H1 (cell line): ENCODE data around the gene POU2F1. TPM values are rescaled to one million over a fixed set of nuclear protein-coding genes. Genes with fewer than 3 reads are reported as not detected.

Source experiments
- CTCF ChIA-PET: fragments of 300-600 bp; sonication (Branson Sonifier 250); formaldehyde crosslinking; loops from one replicate; lab custom pipeline; 2021; ENCODE audit not compliant: partially characterized antibody; lab: Charles Lee
- POLR2A ChIA-PET: fragments of 300-600 bp; sonication (Branson Sonifier 250); formaldehyde crosslinking; loops from one replicate; lab custom pipeline; 2021; ENCODE audit warnings: inconsistent platforms; ENCODE audit not compliant: partially characterized antibody; lab: Charles Lee
- DNase-seq, 2 experiments: peaks; one replicate each; pipeline versions ENCODE4 v3.0.0 to v3.0.0-alpha.2; 2010 to 2022; ENCODE audit warnings: low spot score in 2 of 2, low read depth in 1 of 2, mixed read lengths in 1 of 2
- FAIRE-seq: peaks from 2 replicates; lab custom pipeline; 2011; peaks lifted over from hg19 to GRCh38; lab: Jason Lieb, UNC
- H2AFZ ChIP-seq: 2 replicates; pipeline ENCODE4 v1.8.1; 2012; ENCODE audit warnings: low read length, inconsistent platforms
- H2AK5ac ChIP-seq: 2 replicates; pipeline ENCODE4 v1.6.1; 2013; ENCODE audit warnings: low read depth, low read length
- H2BK120ac ChIP-seq: replicated peaks from 2 replicates; pipeline ENCODE3; 2013; ENCODE audit warnings: low read depth, low read length, inconsistent platforms
- H2BK12ac ChIP-seq: 2 replicates; pipeline ENCODE4 v1.6.1; 2013; ENCODE audit warnings: low read depth, low read length
- H2BK15ac ChIP-seq: 2 replicates; pipeline ENCODE4 v1.6.1; 2013; ENCODE audit warnings: low read length
- H2BK20ac ChIP-seq: 2 replicates; pipeline ENCODE4 v1.6.1; 2013; ENCODE audit warnings: low read length
- H2BK5ac ChIP-seq: 2 replicates; pipeline ENCODE4 v1.6.1; 2013; ENCODE audit warnings: low read depth, low read length
- H3K14ac ChIP-seq: 2 replicates; pipeline ENCODE4 v1.6.1; 2013; ENCODE audit warnings: inconsistent platforms; ENCODE audit not compliant: insufficient read length
- H3K18ac ChIP-seq: 2 replicates; pipeline ENCODE4 v1.6.1; 2013; ENCODE audit warnings: low read length; ENCODE audit errors: extremely low read depth
- H3K23ac ChIP-seq: 2 replicates; pipeline ENCODE4 v1.6.1; 2013; ENCODE audit warnings: inconsistent platforms; ENCODE audit not compliant: insufficient read length
- H3K23me2 ChIP-seq: 2 replicates; pipeline ENCODE4 v1.6.1; 2013; ENCODE audit warnings: low read depth, low read length
- H3K27ac ChIP-seq: 2 replicates; pipeline ENCODE4 v1.6.1; 2011; ENCODE audit warnings: low read depth, low read length, inconsistent platforms
- H3K27me3 ChIP-seq, 4 experiments: replicated peaks in 1 of 4; 1 replicate in 1 of 4; 2 replicates in 3 of 4; pipeline versions ENCODE4 v1.6.1 to v1.8.1; 2011 to 2013; ENCODE audit warnings: low read length in 3 of 4, mild to moderate bottlenecking in 3 of 4, inconsistent platforms in 2 of 4, mixed read lengths in 2 of 4, moderate library complexity in 1 of 4; ENCODE audit not compliant: control insufficient read depth in 3 of 4, insufficient read depth in 3 of 4; ENCODE audit errors: extremely low read depth in 1 of 4
- H3K36me3 ChIP-seq, 4 experiments: 2 replicates each; pipeline versions ENCODE4 v1.6.1 to v1.8.1; 2011 to 2013; ENCODE audit warnings: mild to moderate bottlenecking in 4 of 4, low read length in 3 of 4, moderate library complexity in 2 of 4, control low read depth in 1 of 4, inconsistent platforms in 1 of 4; ENCODE audit not compliant: insufficient read depth in 4 of 4, control insufficient read depth in 2 of 4
- H3K4ac ChIP-seq: replicated peaks from 2 replicates; pipeline ENCODE3; 2013; ENCODE audit warnings: low read length, low read depth, mixed read lengths, inconsistent platforms; ENCODE audit not compliant: insufficient read length
- H3K4me1 ChIP-seq, 4 experiments: replicated peaks in 1 of 4; 1 replicate in 1 of 4; 2 replicates in 3 of 4; pipeline versions ENCODE4 v1.6.1 to v1.8.1; 2011 to 2013; ENCODE audit warnings: low read length in 3 of 4, inconsistent platforms in 2 of 4, mixed read lengths in 1 of 4; ENCODE audit not compliant: insufficient read depth in 4 of 4, control insufficient read depth in 3 of 4
- H3K4me2 ChIP-seq, 2 experiments: 2 replicates each; pipeline versions ENCODE4 v1.6.1 to v1.8.1; 2011 to 2013; ENCODE audit warnings: low read depth in 2 of 2, low read length in 2 of 2, control low read depth in 1 of 2, inconsistent platforms in 1 of 2, mild to moderate bottlenecking in 1 of 2; ENCODE audit not compliant: insufficient read depth in 1 of 2
- H3K4me3 ChIP-seq, 4 experiments: fragments of 200-600, 300-600 bp in 1 of 4; sonication (generic), shearing (Covaris generic), sonication (Bioruptor Twin) in 1 of 4; 2 replicates each; pipeline versions ENCODE4 v1.5.1 to v1.8.1; 2011 to 2016; ENCODE audit warnings: low read length in 4 of 4, low read depth in 3 of 4, control low read depth in 2 of 4, inconsistent platforms in 2 of 4, mild to moderate bottlenecking in 2 of 4, mixed read lengths in 1 of 4, moderate library complexity in 1 of 4; ENCODE audit not compliant: insufficient read depth in 2 of 4; ENCODE audit errors: extremely low read depth in 1 of 4
- H3K56ac ChIP-seq: replicated peaks from 2 replicates; pipeline ENCODE3; 2013; ENCODE audit warnings: low read depth, mild to moderate bottlenecking, mixed read lengths, low read length, inconsistent platforms; ENCODE audit not compliant: insufficient read length
- H3K79me1 ChIP-seq: 2 replicates; pipeline ENCODE4 v1.6.1; 2013; ENCODE audit warnings: low read depth, low read length, control low read depth
- H3K79me2 ChIP-seq, 2 experiments: 2 replicates each; pipeline versions ENCODE4 v1.6.1 to v1.8.1; 2012 to 2013; ENCODE audit warnings: low read length in 2 of 2, mild to moderate bottlenecking in 2 of 2, inconsistent platforms in 1 of 2; ENCODE audit not compliant: insufficient read depth in 2 of 2, control insufficient read depth in 1 of 2
- H3K9ac ChIP-seq, 4 experiments: replicated peaks in 1 of 4; 1 replicate in 1 of 4; 2 replicates in 3 of 4; pipeline versions ENCODE4 v1.6.1 to v1.8.1; 2011 to 2013; ENCODE audit warnings: low read depth in 3 of 4, low read length in 3 of 4, control low read depth in 2 of 4, mild to moderate bottlenecking in 2 of 4, moderate library complexity in 2 of 4, inconsistent platforms in 1 of 4; ENCODE audit errors: extremely low read depth in 1 of 4
- H3K9me3 ChIP-seq, 2 experiments: 2 replicates each; pipeline versions ENCODE4 v1.6.1 to v1.8.1; 2012 to 2013; ENCODE audit warnings: mild to moderate bottlenecking in 2 of 2, moderate library complexity in 2 of 2, control low read depth in 1 of 2, inconsistent platforms in 1 of 2, low read depth in 1 of 2, low read length in 1 of 2, mixed read lengths in 1 of 2; ENCODE audit not compliant: insufficient read depth in 2 of 2
- H4K20me1 ChIP-seq, 2 experiments: replicated peaks in 1 of 2; 2 replicates each; pipeline versions ENCODE3 to v1.8.1; 2011 to 2013; ENCODE audit warnings: inconsistent platforms in 2 of 2, low read length in 2 of 2, mild to moderate bottlenecking in 1 of 2; ENCODE audit not compliant: insufficient read depth in 2 of 2, control insufficient read depth in 1 of 2
- H4K5ac ChIP-seq: 2 replicates; pipeline ENCODE4 v1.6.1; 2013; ENCODE audit warnings: low read length, low read depth, mixed read lengths, inconsistent platforms; ENCODE audit not compliant: insufficient read length
- H4K8ac ChIP-seq: 2 replicates; pipeline ENCODE4 v1.8.0; 2013; ENCODE audit warnings: mild to moderate bottlenecking, moderate library complexity, low read length, inconsistent platforms; ENCODE audit not compliant: insufficient read depth; ENCODE audit errors: extremely low read depth
- H4K91ac ChIP-seq: replicated peaks from 2 replicates; pipeline ENCODE3; 2013; ENCODE audit warnings: low read length, mixed read lengths, inconsistent platforms; ENCODE audit not compliant: insufficient read length
- MAX ChIP-seq: IDR thresholded peaks from 2 replicates; pipeline ENCODE4 v1.6.1; 2012; ENCODE audit warnings: inconsistent platforms
- RAD21 ChIP-seq, 2 experiments: IDR thresholded peaks in 1 of 2; conservative IDR thresholded peaks in 1 of 2; 2 replicates each; pipeline ENCODE4 v1.6.1; 2011; ENCODE audit warnings: low read depth in 2 of 2, low read length in 2 of 2, improper control_type of control experiment in 1 of 2, inconsistent platforms in 1 of 2, mild to moderate bottlenecking in 1 of 2, moderate library complexity in 1 of 2
- polyA plus RNA-seq, 7 experiments: library from polyadenylated mRNA; depleted of rRNA in 3 of 7; stranded (reverse) in 5 of 7; unstranded in 2 of 7; fragments of >200 nt in 5 of 7; fragments of 200-250 nt in 2 of 7; gene quantifications; 1 replicate in 5 of 7; 2 replicates in 1 of 7; 4 replicates in 1 of 7; pipeline versions ENCODE4 v1.2.1 to v1.2.3, GENCODE V29; 2011 to 2013; ENCODE audit warnings: missing spikeins in 2 of 7, mixed read lengths in 2 of 7
- total RNA-seq: library from RNA; stranded (reverse); fragmentation: NEBNext Ultra II Directional; extraction: Animal tissue kit (Norgen Biotek cat#: 25700); gene quantifications from 2 replicates; pipeline ENCODE4 v1.2.1, GENCODE V29; 2021

Gene POU2F1
- total and polyA plus RNA-seq, 2 of the 8 experiments (the other 6 are each of a cell fraction or from before 2014, with no cell fraction given): 37.0 to 57.2 TPM

GRCh38 chr1:167266965-167267364, 46.3 kb downstream of the POU2F1 start:
- Histone ChIP-seq H2AFZ (no peak overlapping the region), H4K20me1 (peaks cover 3 to 15% of the 10 kb centered on the region in 2 experiments), H3K4me2 (no peak overlapping the region)
- TF ChIP-seq MAX (no peak), RAD21 (IDR thresholded peaks at IDR 0.05 in 1 of 2, conservative IDR thresholded peaks at IDR 0.05 in 1 of 2; ENCODE audit: low read depth in 2 of 2, low read length in 2 of 2) (no peak)
- TF ChIP-seq, all 59 proteins: peak for 0
- Histone ChIP-seq H3K27me3 (no peaks in the 10 kb centered on the region), H3K27ac (no peak overlapping the region), H2BK120ac (no peak overlapping the region), H2BK15ac (no peak overlapping the region), H3K18ac (no peak overlapping the region), H3K4me3 (no peak overlapping the region), H4K8ac (no peak overlapping the region), H4K5ac (no peak overlapping the region), H2BK12ac (no peak overlapping the region), H3K14ac (no peak overlapping the region), H3K79me2 (peaks cover 3 to 95% of the 10 kb centered on the region in 2 experiments; a peak in 3 of 4 replicates), H3K79me1 (peaks cover 3% of the 10 kb centered on the region; the same call in 1 of the 2 replicates), H3K4ac (no peak overlapping the region), H2AK5ac (no peak overlapping the region), H3K4me1 (peaks cover 0 to 14% (median 9%) of the 10 kb centered on the region in 4 experiments; a peak in 4 of 7 replicates), H2BK20ac (no peak overlapping the region), H3K23ac (no peak overlapping the region), H3K9me3 (no peaks in the 10 kb centered on the region), H3K36me3 (no peaks in the 10 kb centered on the region), H2BK5ac (no peak overlapping the region), H4K91ac (no peak overlapping the region), H3K9ac (no peak overlapping the region), H3K23me2 (no peaks in the 10 kb centered on the region), H3K56ac (no peak overlapping the region)
- POLR2A ChIA-PET: interaction anchor here (0.7 to 1.5 kb wide), 3 partner anchors 14 to 141 kb away, joined by 3 to 5 read pairs (median 4); no protein-coding TSS in a partner anchor
- no peak for FAIRE-seq
- CTCF ChIA-PET: interaction anchor here (0.7 to 4.0 kb wide), 34 partner anchors 7 to 402 kb away, joined by 3 to 38 read pairs (median 5); no protein-coding TSS in a partner anchor
- no peak for DNase-seq
